ENCODE results near the gene STON1. TPM values are rescaled to one million over a fixed set of nuclear protein-coding genes. Genes with fewer than 3 reads are reported as not detected.
A peak's percentile ranks its signal among the peaks of the same experiment; 100 is the strongest.
"Not testable (repeated sequence)": the region's sequence is repeated elsewhere in the genome, so short reads cannot be mapped to it uniquely, and the experiment has no call there.

Gene STON1, protein sequence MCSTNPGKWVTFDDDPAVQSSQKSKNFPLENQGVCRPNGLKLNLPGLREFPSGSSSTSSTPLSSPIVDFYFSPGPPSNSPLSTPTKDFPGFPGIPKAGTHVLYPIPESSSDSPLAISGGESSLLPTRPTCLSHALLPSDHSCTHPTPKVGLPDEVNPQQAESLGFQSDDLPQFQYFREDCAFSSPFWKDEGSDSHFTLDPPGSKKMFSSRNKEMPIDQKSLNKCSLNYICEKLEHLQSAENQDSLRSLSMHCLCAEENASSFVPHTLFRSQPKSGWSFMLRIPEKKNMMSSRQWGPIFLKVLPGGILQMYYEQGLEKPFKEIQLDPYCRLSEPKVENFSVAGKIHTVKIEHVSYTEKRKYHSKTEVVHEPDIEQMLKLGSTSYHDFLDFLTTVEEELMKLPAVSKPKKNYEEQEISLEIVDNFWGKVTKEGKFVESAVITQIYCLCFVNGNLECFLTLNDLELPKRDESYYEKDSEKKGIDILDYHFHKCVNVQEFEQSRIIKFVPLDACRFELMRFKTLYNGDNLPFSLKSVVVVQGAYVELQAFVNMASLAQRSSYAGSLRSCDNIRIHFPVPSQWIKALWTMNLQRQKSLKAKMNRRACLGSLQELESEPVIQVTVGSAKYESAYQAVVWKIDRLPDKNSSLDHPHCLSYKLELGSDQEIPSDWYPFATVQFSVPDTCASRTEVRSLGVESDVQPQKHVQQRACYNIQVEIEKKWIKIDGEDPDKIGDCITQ
- 0.93 TPM for total RNA-seq

DNA sequence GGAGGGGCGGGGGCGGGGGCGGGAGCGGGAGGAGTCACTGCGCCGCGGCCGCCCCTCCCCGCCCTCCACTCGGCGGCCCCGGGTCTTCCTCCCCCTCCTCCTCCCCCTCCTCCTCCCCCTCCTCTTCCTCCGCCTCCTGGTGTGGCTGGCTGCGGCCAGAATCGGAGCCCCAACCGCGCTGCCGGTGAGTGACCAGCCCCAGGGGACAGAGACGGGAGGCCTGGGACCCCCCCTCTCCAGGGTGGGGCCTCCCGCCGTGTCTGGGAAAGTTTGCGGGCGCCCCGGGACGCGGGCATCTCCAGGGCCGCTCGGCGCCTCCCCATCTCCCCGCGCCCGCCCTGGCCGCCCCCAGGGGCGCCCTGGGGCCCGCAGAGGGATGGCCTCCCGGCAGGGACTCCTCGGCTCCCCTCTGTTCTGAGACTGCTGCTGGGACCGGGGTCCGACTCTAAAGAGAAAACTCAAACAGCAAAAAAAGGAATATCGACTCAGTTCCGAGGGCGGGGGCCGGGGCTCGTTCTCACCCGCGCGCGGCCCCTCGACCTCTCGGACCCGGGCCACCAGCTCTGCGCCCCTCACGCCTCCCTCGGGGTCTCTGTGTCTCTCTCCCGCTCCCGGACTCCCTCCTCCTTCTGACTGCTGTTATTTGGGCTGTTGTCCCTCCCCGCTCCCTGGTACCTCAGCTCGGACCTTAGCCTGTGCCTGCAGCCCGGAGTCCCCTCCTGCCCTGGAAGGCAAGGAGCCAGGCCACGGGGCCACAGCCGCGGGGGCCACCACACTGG lies at the start of gene STON1:
Gene STON1 (plus strand): TSS at position 122 of the 779 bp plus-strand sequence. CDS start 50,480 bp downstream, outside the sequence.
- DNase-seq (ENCODE audit: low spot score) (no peak), ATAC-seq (peak; percentile 74)

DNA sequence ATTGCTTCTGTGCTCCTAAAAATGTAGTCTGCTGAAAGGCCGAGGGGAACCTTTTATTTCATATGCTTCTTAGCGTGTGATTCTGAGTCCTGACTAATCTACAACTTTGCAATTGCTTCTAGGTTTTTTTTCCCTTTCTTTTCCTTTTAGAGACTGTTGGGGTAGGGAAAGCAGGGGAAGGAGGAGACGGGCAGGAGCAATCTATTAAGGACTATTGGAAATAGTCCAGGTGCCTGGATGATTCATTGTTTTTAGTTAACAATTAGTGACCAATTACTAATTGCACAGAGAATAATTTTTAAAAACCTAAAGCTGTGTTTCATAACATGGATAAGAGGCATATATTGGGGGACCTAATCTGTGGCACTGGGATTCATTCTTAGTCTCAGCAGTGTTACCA lies 49.4 kb upstream of the STON1 start:
- ATAC-seq (no peak), DNase-seq (ENCODE audit: low spot score) (no peak)

DNA sequence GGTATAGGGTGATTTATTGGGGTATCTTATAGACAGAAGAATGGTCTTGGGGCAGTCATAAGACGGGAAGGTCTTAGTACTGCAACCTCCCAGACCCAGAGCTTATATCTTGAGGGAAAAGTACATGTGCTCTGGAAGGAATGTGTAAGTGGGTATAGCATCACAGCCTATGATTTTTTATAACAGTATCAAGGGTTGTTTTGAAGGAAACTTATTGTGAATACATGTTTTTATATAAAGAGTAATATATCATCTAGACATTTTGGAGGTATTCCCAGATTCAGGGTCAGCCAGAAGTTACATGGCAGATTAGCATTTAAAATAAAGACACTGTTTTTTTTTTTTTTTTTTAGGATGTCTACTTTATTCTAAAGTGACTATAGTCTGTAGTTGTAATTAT lies 47.6 kb upstream of the STON1 start:
- DNase-seq (ENCODE audit: low spot score) (no peak), ATAC-seq (peak; percentile 19)

DNA sequence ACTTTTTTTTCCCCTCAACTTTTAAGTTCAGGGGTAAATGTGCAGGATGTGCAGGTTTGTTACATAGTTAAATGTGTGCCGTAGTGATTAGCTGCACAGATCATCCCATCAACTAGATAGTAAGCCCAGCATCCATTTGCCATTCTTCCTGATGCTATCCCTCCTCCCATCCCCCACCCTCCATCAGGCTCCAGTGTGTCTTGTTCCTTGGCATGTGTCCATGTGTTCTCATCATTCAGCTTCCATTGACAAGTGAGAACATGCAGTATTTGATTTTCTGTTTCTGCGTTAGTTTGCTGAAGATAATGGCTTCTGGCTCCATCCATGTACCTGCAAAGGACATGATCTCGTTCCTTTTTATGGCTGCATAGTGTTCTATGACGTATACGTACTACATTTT lies 47.2 kb upstream of the STON1 start:
- ATAC-seq = no peak

DNA sequence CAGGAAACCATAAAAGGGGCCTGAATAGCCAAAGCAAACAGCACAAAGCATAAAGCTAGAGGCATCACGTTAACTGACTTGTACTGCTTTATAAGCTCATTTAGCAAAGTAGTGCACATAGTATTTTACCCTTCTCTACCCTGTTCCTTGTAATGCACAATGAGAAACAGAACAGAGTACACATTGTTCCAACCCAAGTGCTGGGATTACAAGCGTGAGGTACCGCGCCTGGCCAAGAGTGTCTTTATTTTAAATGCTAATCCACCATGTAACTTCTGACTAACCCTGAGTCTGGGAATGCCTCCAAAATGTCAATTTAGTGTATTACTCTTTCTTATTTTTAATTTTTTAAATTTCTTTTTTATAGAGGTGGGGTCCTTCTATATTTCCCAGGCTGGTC lies 46.4 kb upstream of the STON1 start:
- no peak for DNase-seq (ENCODE audit: low spot score)
- no peak for ATAC-seq

More for the DNA sequence above, 47.2 kb upstream of the STON1 start:
- DNase-seq (ENCODE audit: low spot score) = no peak

DNA sequence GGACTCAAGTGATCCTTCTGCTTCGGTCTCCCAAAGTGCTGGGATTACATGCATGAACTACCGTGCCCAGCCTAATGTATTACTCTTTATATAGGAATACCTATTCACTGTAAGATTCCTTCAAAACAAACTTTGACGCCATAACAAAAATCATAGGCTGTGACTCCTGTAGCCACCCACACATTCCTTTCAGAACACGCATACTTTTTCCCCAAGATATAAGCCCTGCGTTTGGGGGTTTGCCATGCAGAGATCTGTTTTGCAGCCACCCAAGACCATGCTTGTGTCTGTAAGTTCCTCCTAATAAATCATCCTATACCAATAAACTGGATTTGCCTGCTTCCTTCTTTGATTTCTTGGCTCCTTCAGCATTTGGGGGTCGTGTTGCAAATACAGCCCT lies 46.0 kb upstream of the STON1 start:
- ATAC-seq = no peak

DNA sequence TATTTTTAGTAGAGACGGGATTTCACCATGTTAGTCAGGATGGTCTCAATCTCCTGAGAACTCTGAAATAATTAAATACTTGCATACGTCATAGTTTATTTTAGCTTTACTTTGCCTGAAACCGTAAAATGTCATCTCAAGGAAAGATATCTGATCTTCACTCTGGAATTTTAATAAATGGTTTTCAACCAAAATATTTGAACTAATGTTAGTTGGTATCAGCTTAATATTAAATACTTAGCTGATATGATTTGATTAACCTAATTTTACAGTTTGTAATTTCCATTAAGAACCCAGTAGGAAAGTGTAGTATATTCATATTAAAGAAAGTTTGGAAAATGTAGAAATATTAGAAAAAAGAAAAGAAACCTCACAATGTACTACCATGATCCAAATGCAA lies 41.4 kb upstream of the STON1 start:
- no peak for DNase-seq (ENCODE audit: low spot score)
- no peak for ATAC-seq

More for the DNA sequence above, 46.0 kb upstream of the STON1 start:
- DNase-seq (ENCODE audit: low spot score) = no peak

DNA sequence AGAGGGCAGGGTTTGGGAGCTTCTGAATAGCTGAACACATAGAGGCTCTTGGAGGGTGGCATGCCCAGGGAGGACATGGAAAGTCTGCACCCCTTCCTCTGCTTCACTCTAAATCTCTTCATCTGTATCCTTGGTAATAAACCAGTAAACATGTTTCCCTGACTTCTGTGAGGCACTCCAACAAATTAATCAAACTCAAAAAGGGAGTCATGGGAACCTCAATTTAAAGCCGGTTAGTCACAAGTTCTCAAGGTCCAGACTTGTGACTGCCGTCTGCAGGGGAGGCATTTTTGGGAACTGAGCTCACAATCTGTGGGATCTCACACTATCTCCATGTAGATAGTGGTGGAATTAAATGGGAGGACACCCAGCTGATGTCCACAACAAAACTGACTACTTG lies 33.1 kb upstream of the STON1 start:
- no peak for DNase-seq (ENCODE audit: low spot score)
- ATAC-seq = no peak

DNA sequence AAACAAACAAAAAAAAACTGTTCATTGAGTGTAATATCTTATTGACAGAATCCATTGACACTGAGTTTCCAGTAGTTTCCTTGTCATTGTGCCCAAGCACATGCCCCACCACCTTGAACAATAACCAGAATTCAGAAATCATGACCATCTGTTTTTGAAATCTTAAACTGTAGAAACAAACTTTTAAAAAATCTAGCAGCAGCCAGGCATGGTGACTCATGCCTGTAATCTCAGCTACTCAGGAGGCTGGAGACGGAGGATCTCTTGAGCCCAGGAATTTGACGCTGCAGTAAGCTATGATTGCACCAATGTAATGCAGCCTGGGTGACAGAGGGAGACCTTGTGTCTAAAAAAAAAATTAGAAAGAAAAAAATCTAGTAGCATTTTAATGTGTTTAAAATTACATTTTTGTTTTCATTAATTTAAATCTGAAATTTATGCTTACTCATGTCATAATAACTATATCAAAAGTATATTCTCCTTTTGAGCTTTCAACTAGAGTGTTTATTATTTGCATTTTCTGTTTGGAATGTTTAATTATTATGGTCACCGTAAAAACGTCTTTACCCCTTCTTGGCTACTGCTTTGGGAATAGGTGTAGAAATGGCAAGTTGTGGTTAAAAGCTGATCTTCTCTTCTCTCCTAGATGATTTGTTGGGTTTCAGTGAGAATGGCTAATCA lies 25.2 kb upstream of the STON1 start:
- DNase-seq (ENCODE audit: low spot score) (no peak), ATAC-seq (no peak)

DNA sequence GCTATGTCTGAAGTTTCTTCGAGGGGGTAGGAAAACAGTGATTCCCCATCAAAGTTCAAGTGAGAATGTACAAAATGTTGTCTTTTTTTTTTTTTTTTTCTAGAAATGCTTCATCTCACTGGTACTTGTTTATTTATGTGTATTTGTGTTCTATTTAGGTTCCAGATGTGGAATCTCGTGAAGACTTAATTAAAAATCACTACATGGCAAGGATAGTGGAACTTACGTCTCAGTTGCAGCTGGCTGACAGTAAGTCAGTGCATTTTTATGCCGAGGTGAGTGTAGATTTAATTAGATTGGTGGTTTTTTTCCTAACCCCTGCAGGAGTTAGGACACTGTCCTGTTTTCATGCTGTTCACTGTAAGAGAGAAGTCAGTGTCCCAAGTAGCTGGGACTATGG lies 22.8 kb upstream of the STON1 start:
- no peak for ATAC-seq
- no peak for DNase-seq (ENCODE audit: low spot score)

DNA sequence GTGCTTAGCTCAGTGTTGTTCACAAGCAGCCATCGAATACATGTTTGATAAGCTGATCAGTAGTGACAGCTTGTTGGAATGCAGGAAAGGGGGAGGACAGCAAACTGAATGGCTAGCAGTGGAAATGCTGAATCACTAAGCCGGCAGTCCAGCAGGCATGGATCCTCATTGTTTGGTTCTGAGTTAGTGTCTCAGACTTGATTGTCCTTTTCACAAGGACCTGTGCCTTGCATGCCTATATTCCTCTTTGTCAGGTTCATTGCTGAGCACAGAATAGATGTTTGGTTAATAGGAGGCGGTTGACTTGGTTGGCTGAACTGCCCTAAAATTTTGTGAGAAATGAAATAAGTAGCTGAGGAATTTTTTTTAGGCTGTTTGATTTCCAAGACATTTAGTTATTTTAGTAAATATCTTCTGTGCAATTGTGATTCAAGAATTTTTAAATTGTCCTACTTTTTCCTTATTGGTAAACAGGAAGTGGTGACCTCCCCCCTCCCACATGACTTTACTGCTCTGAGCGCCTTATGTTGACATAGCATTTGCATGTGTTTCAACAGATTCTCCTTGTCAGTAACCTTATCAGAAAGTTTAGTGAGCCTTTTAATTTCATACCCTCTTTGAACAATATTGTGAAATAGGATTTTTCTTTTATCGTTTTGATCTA lies 21.4 kb upstream of the STON1 start:
- DNase-seq (ENCODE audit: low spot score) (no peak), ATAC-seq (peak; percentile 75)

DNA sequence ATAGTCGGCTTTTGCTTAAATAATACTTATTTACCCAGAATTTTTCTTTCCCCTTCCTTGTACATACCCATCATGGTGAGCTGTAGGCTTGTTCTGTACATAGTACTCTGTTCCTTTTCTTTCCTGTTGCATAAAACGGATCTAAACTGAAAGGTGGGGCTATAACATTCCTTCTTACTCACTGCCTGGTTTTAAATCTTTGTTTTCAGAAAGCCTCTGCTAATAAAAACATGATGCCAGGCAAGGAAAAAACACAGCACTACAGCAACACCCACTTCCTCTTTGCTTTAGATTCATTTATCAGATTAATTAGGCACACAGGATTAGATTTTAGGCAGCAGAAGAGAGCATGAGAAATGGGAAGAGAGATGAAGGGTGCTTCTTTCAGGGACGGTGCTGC lies 19.6 kb upstream of the STON1 start:
- DNase-seq (ENCODE audit: low spot score) = no peak
- ATAC-seq = no peak

DNA sequence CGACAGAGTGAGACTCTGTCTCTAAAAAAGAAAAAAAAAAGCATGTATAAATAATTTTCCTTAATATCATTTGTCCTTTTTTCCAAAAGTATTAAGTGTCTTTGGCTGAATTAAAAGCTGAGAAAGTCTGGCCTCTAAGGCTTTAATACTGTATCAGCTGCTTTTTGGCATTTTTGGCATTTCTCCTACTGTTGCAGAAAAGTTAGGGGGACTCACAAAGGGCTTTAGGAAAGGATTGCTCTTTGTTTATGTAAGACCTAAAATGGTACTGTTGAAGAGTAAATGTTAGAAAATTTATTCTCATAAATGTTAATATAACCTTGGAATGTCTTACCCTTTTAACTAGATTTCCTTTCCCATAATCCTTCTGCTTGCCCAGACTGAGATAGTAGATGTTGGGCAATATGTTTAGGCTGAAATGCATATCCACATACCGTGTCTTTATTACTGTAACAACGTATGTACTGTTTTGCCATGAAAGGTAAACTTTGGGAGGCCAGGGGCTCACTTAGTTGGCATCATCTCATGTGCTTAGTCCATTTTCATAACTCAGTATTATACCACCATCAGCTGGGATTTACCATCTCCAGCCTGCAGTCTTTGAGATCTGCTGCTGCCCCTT lies 18.0 kb upstream of the STON1 start:
- no peak for DNase-seq (ENCODE audit: low spot score)
- no peak for ATAC-seq

DNA sequence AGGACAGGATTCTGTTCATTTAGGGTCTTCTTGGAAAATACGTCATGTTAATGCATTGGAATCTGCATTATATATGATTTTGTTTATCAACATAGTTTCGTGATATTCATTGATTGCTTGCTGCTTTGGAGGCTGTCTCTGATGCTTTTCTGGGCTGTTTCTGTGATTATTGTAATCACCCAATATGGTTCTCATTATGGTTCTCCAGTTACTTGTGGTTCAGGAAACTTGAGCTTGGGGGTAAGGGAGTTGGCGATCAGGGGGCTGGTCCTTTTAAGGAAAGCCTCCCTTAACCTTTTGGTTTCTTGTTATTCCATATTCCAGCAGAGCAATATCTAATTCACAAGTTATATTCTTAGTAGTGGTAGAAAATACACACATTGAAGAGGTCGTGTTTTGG lies 17.4 kb upstream of the STON1 start:
- no peak for ATAC-seq
- DNase-seq (ENCODE audit: low spot score) = no peak

DNA sequence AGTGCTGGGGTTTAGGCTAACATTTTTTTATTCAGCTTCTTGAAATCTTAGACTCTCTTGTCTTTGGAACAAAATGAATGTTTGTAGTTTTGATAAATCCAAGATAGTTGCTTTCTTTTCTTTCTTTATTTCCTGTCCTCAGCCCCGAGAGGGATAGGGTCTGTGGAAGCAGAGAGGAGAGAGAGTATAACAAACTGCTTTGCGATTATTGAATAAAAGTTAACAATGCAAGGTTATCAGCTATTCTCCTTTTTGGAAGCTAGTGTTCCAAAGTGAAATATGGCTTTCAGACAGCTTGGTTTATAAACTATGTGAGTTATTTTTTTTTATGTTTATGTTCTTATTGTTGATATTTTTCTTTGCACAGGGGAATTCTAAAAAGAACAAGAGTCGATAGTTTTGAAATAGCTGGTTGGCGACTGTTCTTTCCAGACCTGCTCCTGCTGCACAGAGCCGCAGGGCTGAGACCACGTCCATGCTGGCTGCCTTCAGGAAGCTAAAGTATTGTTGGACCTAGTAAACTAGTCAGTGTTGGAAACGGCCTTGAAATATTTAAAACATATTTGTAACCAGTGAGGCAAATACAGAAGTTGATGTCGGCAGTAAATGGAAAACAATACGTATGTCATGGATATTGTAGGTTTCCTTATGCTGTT lies 15.5 kb upstream of the STON1 start:
- DNase-seq (ENCODE audit: low spot score) (no peak), ATAC-seq (no peak)

DNA sequence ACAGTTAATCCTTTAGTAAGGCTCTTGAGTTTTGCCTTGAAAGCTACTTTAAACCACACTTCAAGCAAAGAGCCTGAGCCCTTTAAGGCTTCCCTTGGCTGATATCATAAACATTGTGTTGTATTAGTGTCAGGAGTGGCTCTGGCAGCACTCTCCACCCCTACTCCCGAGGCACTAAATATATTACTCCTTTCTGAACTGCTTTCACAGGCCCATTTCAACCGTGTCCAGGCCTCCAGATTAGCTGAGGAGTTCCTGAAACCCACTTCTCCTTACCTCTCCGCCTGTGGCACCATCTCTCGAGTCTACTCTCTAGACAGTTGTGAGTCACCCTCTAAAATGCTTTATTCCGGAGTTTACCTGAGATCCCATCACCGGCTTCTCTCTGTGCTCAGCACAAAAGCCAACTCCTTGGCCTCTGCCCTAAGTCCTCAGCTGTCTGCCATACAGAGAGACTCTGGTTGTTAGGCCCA lies 14.4 kb upstream of the STON1 start:
- DNase-seq (ENCODE audit: low spot score) (no peak), ATAC-seq (no peak)

DNA sequence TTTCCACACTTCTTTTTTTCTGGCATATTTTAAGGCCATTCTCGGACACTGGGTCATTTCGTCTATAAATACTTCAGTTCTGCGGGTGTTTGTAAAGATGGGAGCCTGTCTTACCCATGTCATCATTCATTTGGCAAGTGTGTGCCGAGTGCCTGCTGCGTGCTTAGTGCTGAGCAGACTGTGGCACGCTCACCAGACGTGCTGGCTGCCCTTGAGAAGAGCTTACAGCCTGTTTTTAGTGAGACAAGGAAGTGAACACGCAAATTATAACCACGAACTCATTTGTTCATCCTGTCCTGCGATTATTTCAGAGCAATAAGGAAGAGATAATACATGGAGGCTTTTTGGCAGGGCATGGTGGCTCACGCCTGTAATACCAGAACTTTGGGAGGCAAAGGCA lies 10.4 kb upstream of the STON1 start:
- DNase-seq (ENCODE audit: low spot score) (no peak), ATAC-seq (no peak)

DNA sequence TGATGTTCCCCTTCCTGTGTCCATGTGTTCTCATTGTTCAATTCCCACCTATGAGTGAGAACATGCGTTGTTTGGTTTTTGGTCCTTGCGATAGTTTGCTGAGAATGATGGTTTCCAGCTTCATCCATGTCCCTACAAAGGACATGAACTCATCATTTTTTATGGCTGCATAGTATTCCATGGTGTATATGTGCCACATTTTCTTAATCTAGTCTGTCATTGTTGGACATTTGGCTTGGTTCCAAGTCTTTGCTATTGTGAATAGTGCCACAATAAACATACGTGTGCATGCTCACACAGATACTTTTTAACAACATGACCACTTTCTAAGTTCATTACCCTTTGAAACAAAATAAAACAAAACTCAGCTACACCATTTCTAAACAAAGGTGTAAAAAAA lies 5.2 kb upstream of the STON1 start:
- not testable (repeated sequence) for ATAC-seq; DNase-seq (ENCODE audit: low spot score)

DNA sequence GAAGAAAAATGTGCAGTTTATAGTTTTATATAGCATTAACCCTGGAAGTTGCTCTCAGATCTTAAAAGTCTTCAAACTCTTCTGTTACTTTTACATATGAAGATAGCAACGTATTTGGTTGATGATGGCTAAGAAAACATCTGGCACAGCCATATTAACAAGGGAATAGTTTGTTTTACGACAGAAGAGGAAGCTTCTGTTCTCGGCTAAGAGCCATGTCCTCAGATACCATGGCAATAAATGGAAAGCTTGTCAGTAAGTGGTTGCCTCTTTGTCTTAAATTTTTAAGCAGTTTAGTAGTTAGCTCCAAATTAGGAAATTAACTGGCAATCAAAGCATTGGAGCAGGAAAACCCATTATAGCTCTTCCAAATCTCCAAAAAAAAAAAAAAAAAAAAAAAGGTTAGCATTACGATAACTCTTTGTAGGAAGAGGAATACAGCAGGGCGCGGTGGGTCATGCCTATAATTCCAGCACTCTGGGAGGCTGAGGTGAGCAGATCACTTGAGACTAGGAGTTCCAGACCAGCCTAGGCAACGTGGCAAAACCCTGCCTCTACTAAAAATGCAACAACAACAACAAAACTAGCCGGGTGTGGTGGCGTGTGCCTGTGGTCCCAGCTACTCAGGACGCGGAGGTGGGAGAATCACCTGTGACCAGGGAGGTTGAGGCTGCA lies 4.5 kb upstream of the STON1 start:
- DNase-seq (ENCODE audit: low spot score) = no peak
- ATAC-seq = no peak
